Keratinocyte (primary cell): ENCODE results near the gene CPNE1.

Experiments
- EZH2 ChIP-seq: IDR thresholded peaks from one replicate; pipeline ENCODE4 v1.6.1; 2012; ENCODE audit warnings: inconsistent platforms, mild to moderate bottlenecking, low read length, moderate library complexity
- TF ChIP-seq, protein P1 (sequence below), 3 experiments: IDR thresholded peaks in 1 of 3; conservative IDR thresholded peaks in 1 of 3; optimal IDR thresholded peaks in 1 of 3; 2 replicates in 2 of 3; 3 replicates in 1 of 3; pipeline versions ENCODE3 to v1.5.1; 2011; ENCODE audit warnings: low read length in 3 of 3, mild to moderate bottlenecking in 3 of 3, moderate library complexity in 2 of 3, control low read depth in 1 of 3, inconsistent platforms in 1 of 3; ENCODE audit not compliant: insufficient read depth in 2 of 3; ENCODE audit errors: extremely low read depth in 1 of 3

DNA sequence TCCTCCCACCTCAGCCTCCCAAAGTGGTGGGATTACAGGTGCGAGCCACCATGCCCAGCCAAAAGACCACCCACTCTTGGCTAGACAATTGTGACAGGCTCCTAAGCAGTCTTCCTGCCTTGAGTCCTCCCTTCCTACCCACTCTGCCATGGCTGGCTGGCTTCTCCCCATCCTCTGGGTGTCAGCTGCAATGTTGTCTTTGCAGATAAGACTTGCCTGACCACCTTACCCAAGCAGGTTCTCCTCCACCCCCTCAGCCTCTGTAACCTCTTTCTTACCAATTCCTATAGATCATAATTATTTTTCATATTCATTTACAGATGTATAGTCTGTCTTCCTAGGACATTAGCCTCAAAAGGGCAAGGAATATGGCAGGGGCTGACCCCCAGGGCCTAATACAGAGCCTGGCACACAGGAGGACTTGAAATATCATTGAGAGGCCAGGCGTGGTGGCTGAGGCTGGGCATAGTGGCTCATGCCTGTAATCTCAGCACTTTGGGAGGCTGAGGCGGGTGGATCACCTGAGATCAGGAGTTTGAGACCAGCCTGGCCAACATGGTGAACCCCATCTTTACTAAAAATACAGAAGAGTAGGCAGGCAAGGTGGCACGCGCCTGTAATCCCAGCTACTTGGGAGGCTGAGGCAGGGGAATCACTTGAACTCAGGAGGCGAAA, 77.8 kb downstream of the CPNE1 start:
- TF ChIP-seq, protein P1, sequence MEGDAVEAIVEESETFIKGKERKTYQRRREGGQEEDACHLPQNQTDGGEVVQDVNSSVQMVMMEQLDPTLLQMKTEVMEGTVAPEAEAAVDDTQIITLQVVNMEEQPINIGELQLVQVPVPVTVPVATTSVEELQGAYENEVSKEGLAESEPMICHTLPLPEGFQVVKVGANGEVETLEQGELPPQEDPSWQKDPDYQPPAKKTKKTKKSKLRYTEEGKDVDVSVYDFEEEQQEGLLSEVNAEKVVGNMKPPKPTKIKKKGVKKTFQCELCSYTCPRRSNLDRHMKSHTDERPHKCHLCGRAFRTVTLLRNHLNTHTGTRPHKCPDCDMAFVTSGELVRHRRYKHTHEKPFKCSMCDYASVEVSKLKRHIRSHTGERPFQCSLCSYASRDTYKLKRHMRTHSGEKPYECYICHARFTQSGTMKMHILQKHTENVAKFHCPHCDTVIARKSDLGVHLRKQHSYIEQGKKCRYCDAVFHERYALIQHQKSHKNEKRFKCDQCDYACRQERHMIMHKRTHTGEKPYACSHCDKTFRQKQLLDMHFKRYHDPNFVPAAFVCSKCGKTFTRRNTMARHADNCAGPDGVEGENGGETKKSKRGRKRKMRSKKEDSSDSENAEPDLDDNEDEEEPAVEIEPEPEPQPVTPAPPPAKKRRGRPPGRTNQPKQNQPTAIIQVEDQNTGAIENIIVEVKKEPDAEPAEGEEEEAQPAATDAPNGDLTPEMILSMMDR (optimal IDR thresholded peaks at IDR 0.05 in 1 of 3, IDR thresholded peaks at IDR 0.05 in 1 of 3, conservative IDR thresholded peaks at IDR 0.05 in 1 of 3; ENCODE audit: extremely low read depth in 1 of 3, insufficient read depth in 2 of 3, low read length in 3 of 3): no peak
- TF ChIP-seq EZH2: no peak
